Smooth muscle cell (in vitro differentiated cells): Measurements from ENCODE around the gene ZNF26. TPM values are rescaled to one million over a fixed set of nuclear protein-coding genes. Genes with fewer than 3 reads are reported as not detected.

Experiments used
- DNase-seq: peaks from one replicate; lab custom pipeline; 2025; ENCODE audit not compliant: unreplicated experiment; lab: John Stamatoyannopoulos, UW
- H2AFZ ChIP-seq: fragments of 200-600 bp; sonication (generic); 2 replicates; pipeline ENCODE4 v1.6.0; 2016; ENCODE audit warnings: antibody characterized with exemption, low read depth, mild to moderate bottlenecking
- H3F3A ChIP-seq: fragments of 200-600 bp; sonication (generic); 2 replicates; pipeline ENCODE4 v1.6.0; 2017; ENCODE audit warnings: antibody characterized with exemption, low read depth
- H3K27ac ChIP-seq: fragments of 200-600 bp; sonication (generic); 2 replicates; pipeline ENCODE4 v1.5.1; 2016; ENCODE audit warnings: low read depth, mild to moderate bottlenecking
- H3K27me3 ChIP-seq: fragments of 200-600 bp; sonication (generic); 2 replicates; pipeline ENCODE4 v1.6.1; 2016; ENCODE audit warnings: low read depth, mild to moderate bottlenecking
- H3K36me3 ChIP-seq: fragments of 200-600 bp; sonication (generic); 2 replicates; pipeline ENCODE4 v1.5.1; 2016; ENCODE audit warnings: low read depth
- H3K4me1 ChIP-seq: fragments of 200-600 bp; sonication (generic); 2 replicates; pipeline ENCODE4 v1.5.1; 2016; ENCODE audit warnings: low read depth
- H3K4me2 ChIP-seq: fragments of 200-600 bp; sonication (generic); 2 replicates; pipeline ENCODE4 v1.6.0; 2016; ENCODE audit warnings: mild to moderate bottlenecking
- H3K4me3 ChIP-seq: fragments of 200-600 bp; sonication (generic); 2 replicates; pipeline ENCODE4 v1.5.1; 2016; ENCODE audit warnings: mild to moderate bottlenecking
- H3K79me2 ChIP-seq: fragments of 200-600 bp; sonication (generic); 2 replicates; pipeline ENCODE4 v1.6.0; 2016; ENCODE audit warnings: low read depth, mild to moderate bottlenecking
- H3K9ac ChIP-seq: fragments of 200-600 bp; sonication (generic); 2 replicates; pipeline ENCODE4 v1.6.0; 2016; ENCODE audit warnings: low read depth
- H3K9me3 ChIP-seq: fragments of 200-600 bp; sonication (generic); replicated peaks from 2 replicates; pipeline ENCODE4 v1.5.1; 2016; ENCODE audit warnings: low read depth
- H4K20me1 ChIP-seq: fragments of 200-600 bp; sonication (generic); 2 replicates; pipeline ENCODE4 v1.6.0; 2016; ENCODE audit warnings: low read depth
- CTCF ChIP-seq: fragments of 200-600 bp; sonication (generic); IDR thresholded peaks from 2 replicates; pipeline ENCODE4 v1.5.1; 2017; ENCODE audit warnings: borderline replicate concordance, mild to moderate bottlenecking, antibody characterized with exemption; ENCODE audit not compliant: insufficient read depth, poor library complexity, severe bottlenecking
- WGBS: methylation state at CpG from one replicate; pipeline ENCODE4 v1.1.7; 2016; ENCODE audit warnings: low lambda C conversion rate; 5-methylcytosine and 5-hydroxymethylcytosine counted together
- polyA plus RNA-seq: library from polyadenylated mRNA; unstranded; fragments of >200 nt; fragmentation: Nextera tagmentation; extraction: Ambion mirVana; gene quantifications from 2 replicates; pipeline ENCODE4 v1.2.1, GENCODE V29; 2016
- total RNA-seq: library from RNA; depleted of rRNA; stranded (reverse); fragments of >200 nt; gene quantifications from 2 replicates; pipeline ENCODE4 v1.2.3, GENCODE V29; 2014

ZNF26 gene
- total and polyA plus RNA-seq, 2 experiments from 2014 or later: 6.1 to 8.8 TPM

- no peak overlapping the region for H3K4me2 ChIP-seq
- no peak overlapping the region for H2AFZ ChIP-seq
- no peak overlapping the region for H3K27ac ChIP-seq
- no peak for DNase-seq
- no peaks in the 10 kb centered on the region for H3K79me2 ChIP-seq
- H4K20me1 ChIP-seq: no peaks in the 10 kb centered on the region
- TF ChIP-seq CTCF: no peak
- H3F3A ChIP-seq: no peaks in the 10 kb centered on the region
- H3K9me3 ChIP-seq: peaks cover 9% of the 10 kb centered on the region
- H3K4me3 ChIP-seq: no peak overlapping the region
- no peak overlapping the region for H3K9ac ChIP-seq
- H3K36me3 ChIP-seq: no peaks in the 10 kb centered on the region
- H3K4me1 ChIP-seq: no peaks in the 10 kb centered on the region
- no peaks in the 10 kb centered on the region for H3K27me3 ChIP-seq
- WGBS: 82% methylated on average over 7 of the region's 7 CpGs
These were observed 40.8 kb downstream of the ZNF26 start for GRCh38 chr12:133026996-133027395.

- Histone ChIP-seq H3K9me3 (peaks cover 34% of the 10 kb centered on the region), H3K4me2 (peak within 1 kb of the TSS; percentile 93), H4K20me1 (no peaks in the 10 kb centered on the region), H3K27me3 (no peaks in the 10 kb centered on the region), H3K4me3 (peak within 1 kb of the TSS; percentile 77), H3K4me1 (peaks cover 7% of the 10 kb centered on the region), H3K27ac (peak within 1 kb of the TSS; percentile 80), H3K79me2 (peaks cover 46% of the 10 kb centered on the region), H3F3A (no peaks in the 10 kb centered on the region), H2AFZ (peak within 1 kb of the TSS; percentile 85), H3K36me3 (peaks cover 34% of the 10 kb centered on the region), H3K9ac (peak within 1 kb of the TSS; percentile 88)
- no peak for TF ChIP-seq CTCF
- DNase-seq: peak; percentile 98
- WGBS: 1% methylated on average over 75 of the region's 103 CpGs
These were observed 51.2 kb downstream of the ZNF26 start, which contains the start of gene ZNF84 for GRCh38 chr12:133037207-133038005. ZNF84 (plus strand) TSS chr12:133037509; CDS start chr12:133041468, 3,959 bp downstream.

GRCh38 chr12:133038118-133038709 is 52.0 kb downstream of the ZNF26 start:
- no peaks in the 10 kb centered on the region for H3K27me3 ChIP-seq
- H3K4me3 ChIP-seq: peak overlapping the region; percentile 77
- no peaks in the 10 kb centered on the region for H3F3A ChIP-seq
- H3K4me1 ChIP-seq: peaks cover 7% of the 10 kb centered on the region
- H4K20me1 ChIP-seq: no peaks in the 10 kb centered on the region
- H3K79me2 ChIP-seq: peaks cover 54% of the 10 kb centered on the region
- peaks cover 42% of the 10 kb centered on the region for H3K36me3 ChIP-seq
- H3K4me2 ChIP-seq: peak overlapping the region; percentile 93
- 65% methylated on average over 4 of the region's 4 CpGs for WGBS
- no peak for DNase-seq
- TF ChIP-seq CTCF: no peak
- peaks cover 42% of the 10 kb centered on the region for H3K9me3 ChIP-seq
- H2AFZ ChIP-seq: no peak overlapping the region
- peak overlapping the region; percentile 88 for H3K9ac ChIP-seq
- H3K27ac ChIP-seq: peak overlapping the region; percentile 80
